ENCODE measurements around the gene OLFM3.

DNA sequence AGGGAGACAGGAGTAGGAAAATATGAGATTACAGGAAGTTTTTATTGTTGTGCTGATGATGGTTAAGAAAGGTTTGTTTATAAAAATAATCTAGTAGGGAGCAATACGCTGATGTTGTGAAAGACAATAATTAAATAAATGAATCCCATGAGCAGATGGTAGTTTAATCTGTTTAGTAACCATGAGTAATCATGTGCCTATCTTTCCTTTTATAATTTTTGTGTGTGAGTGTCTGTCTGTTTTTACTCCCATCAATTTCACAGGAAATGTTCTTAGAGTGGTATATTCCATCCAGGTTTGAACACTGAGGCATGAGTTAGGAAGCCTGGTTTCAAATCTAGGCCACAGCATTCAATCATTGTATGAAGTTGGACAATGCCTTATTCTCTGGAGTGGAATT, 180.5 kb downstream of the OLFM3 start:
- no peak for TF ChIP-seq CREB1 (IDR thresholded peaks at IDR 0.05; ENCODE audit: low read depth)
- no peak for TF ChIP-seq EP300 (IDR thresholded peaks at IDR 0.05; ENCODE audit: borderline replicate concordance)
- no peak for TF ChIP-seq RAD21 (IDR thresholded peaks at IDR 0.05; ENCODE audit: low read depth)
- TF ChIP-seq, protein P1, sequence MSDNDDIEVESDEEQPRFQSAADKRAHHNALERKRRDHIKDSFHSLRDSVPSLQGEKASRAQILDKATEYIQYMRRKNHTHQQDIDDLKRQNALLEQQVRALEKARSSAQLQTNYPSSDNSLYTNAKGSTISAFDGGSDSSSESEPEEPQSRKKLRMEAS (IDR thresholded peaks at IDR 0.05): no peak
- TF ChIP-seq EGR1 (IDR thresholded peaks at IDR 0.05): no peak
- TF ChIP-seq YY1 (IDR thresholded peaks at IDR 0.05; ENCODE audit: low read depth): no peak
- no peak for TF ChIP-seq TAF1 (IDR thresholded peaks at IDR 0.05; ENCODE audit: low read depth)
- TF ChIP-seq, protein P2, sequence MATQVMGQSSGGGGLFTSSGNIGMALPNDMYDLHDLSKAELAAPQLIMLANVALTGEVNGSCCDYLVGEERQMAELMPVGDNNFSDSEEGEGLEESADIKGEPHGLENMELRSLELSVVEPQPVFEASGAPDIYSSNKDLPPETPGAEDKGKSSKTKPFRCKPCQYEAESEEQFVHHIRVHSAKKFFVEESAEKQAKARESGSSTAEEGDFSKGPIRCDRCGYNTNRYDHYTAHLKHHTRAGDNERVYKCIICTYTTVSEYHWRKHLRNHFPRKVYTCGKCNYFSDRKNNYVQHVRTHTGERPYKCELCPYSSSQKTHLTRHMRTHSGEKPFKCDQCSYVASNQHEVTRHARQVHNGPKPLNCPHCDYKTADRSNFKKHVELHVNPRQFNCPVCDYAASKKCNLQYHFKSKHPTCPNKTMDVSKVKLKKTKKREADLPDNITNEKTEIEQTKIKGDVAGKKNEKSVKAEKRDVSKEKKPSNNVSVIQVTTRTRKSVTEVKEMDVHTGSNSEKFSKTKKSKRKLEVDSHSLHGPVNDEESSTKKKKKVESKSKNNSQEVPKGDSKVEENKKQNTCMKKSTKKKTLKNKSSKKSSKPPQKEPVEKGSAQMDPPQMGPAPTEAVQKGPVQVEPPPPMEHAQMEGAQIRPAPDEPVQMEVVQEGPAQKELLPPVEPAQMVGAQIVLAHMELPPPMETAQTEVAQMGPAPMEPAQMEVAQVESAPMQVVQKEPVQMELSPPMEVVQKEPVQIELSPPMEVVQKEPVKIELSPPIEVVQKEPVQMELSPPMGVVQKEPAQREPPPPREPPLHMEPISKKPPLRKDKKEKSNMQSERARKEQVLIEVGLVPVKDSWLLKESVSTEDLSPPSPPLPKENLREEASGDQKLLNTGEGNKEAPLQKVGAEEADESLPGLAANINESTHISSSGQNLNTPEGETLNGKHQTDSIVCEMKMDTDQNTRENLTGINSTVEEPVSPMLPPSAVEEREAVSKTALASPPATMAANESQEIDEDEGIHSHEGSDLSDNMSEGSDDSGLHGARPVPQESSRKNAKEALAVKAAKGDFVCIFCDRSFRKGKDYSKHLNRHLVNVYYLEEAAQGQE (IDR thresholded peaks at IDR 0.05; ENCODE audit: low read depth): no peak
- no peak for TF ChIP-seq TCF12 (IDR thresholded peaks at IDR 0.05; ENCODE audit: low read depth)
- no peak for TF ChIP-seq NFIC (IDR thresholded peaks at IDR 0.05)

Measured in Ishikawa (cell line).